Hematopoietic multipotent progenitor cell treated with erythropoietin and hydrocortisone succinate and interleukin-3 and kit ligand, for 17 days (in vitro differentiated cells): ENCODE results near the gene MOB3A.
A peak's percentile ranks its signal among the peaks of the same experiment; 100 is the strongest.
"Not testable (repeated sequence)": the region's sequence is repeated elsewhere in the genome, so short reads cannot be mapped to it uniquely, and the experiment has no call there.

Experiments used
- DNase-seq: peaks from one replicate; pipeline ENCODE4 v3.0.0-alpha.2; 2015; ENCODE audit warnings: low spot score

The MOB3A gene

DNA sequence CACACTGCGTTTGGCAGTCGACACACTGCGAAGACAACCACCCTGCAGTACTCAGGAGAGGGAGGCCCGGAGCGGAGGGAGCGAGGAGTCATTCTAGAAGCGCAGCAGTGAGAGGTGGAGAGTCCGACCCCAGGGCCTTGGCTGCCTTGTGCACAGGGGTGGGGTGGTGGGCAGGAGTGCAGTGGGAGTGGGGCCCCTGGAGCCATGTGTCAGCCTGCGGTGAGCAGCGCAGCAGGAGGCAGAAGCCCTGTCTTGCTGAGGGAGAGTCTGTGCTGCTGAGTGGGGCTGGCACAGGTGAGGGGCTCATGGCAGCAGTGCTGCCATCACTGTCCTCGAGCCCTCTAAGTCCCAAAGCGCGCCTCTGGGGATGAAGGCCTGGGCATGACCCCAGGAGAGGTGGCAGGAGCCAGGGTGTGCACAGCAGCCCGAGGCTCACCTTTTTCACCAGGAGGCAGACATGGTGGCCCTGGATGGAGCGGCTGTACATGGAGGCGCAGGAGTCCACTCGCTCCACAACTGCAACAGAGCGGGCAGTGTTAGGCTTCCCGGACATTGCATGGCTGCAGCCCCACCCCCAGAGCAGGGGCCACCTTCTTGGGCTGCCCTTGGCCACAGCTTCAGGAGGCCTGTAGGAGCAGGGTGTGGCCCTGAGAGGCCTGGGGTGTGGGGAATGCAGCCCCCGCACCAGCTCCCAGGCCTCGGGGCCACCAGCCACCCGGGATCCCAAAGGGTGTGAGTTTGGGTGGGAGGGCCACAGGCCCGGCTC, 12.3 kb upstream of the MOB3A start:
- DNase-seq, result no peak

DNA sequence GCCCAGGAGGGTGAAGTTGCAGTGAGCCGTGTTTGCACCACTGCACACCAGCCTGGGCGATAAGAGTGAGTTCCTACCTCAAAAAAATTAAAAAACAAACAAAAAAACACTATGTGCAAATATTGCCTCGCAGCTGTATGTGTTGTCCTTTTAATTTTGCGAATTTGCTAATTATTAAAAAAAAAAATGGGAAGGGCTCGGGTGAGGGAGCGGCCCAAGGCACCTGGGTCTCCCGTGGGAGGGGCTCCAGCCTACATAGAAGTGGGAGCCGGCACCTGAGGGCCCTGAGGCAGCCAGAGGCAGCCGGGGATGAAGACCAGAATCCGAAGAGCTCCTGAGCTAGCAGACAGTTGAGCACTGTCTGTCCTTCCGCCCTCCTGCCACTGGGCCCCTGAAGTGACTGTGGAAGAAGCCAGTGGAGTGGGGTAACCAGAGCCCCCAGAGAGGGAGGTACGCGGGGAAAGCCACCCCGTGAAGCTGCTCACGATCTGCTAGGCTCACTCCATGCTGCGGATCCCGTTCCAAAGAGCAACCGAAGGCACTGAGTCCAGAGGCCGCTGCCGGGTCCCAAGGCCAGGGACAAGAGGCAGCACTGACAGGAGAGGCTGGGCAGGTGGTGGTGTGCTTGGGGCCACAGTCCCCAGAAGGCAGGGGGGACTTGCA, 7.0 kb upstream of the MOB3A start:
- no peak for DNase-seq

DNA sequence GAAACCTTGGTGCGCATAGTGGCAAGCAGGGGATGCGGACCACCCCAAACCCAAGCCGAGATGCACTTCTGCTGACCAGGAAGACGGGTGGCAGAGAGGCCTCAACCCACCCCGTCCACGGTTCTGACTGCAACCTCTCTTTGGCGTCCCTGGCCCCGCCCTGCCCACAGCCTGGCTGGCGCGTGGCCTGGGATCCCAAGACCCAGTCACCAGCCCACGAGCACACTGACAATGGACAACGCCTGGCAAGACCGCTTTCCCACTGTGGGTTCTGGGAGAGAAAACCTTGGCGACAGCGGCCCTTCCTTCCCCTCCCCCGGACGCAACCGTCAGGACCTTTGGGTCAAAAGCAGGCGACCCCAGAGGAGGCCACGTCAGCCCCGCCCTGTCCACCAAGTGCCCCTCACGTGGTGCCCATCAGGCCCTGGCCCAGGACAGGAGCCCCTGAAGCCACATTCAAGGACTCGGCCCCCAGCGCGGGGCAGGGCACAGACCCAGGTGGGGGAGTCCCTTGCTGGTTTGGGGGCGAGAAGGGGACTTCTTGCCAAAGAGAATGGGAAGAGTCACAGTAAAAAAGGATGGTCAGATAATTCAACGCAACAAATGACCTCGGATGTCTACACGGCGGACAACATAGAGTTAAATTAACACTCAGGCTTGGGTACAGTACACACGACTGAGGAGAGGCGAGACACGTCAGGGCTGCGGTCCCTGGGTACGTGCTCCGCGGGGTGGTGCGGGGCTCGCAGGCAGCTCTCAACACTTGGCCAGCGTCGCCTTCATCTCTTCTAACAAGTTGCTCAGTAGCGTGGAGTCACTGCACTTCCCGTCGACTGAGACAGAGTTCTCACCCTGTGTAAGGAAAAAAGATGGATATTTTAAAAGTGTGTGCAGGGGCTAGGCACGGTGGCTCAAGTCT, 5.5 kb upstream of the MOB3A start:
- no peak for DNase-seq

DNA sequence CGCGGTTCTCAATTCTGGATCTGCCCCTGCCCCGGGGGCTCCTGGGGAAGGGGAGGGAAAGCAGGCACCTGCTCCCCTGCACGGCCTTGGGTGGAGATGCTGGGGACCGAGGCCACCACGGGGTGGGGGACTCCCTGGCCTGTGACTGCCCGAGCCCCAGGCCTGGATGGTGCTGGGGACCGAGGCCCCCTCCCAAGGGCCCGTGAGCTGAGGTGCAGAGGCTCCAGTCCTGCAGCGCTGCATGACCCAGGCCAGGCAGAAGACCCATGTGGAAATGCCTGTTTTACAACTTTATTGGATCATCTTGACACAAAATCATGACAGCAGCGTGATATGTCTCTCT, 4.6 kb upstream of the MOB3A start:
- no peak for DNase-seq

DNA sequence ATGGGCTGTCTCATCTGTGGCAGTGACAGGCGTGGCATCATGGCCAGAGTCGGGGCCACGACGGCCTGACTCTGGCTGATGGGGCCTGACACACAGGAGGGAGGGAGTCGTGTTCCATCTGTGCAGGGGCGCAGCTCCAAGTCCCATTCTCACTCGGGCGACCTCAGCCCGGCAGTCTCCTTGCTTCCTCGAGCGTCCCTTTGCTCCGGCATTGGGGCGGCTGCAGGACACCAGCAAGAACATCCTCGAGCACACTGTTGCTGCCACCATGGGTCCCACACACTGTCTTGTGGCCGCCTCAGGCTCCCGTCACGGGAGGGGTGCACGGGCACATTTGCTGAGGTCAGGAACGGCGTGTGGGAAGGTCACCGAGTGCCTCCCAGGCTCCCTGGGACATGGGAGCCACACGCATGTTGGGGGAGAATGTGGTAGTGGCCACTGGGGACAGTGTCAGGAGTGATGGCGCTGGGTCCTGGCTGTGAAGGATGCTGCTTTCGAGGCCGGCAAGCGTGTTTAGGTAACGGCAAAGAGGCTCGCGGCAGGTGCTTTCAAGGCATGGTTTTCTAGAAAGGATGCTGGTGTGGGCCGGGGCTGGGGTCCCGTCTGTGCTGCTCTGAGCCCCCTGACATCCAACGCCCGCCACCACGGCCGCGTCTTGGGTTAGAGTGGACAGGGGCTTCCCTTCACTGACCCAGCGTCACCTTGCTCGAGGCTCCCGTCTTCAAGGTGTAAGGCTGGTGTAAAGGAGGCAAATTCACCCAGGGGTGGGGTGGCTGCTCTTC, 4.0 kb upstream of the MOB3A start:
- DNase-seq, result no peak

DNA sequence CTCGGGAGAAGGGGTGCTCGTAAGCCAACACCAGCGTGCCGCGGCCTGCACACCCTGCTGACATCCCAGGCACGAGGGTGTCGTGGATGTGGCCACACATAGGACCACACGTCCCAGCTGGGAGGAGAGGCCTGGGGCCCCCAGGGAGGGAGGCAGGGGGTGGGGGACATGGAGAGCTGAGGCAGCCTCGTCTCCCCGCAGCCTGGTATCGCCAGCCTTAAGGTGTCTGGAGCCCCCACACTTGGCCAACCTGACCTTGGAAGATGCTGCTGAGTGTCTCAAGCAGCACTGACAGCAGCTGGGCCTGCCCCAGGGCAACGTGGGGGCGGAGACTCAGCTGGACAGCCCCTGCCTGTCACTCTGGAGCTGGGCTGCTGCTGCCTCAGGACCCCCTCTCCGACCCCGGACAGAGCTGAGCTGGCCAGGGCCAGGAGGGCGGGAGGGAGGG, 3.0 kb upstream of the MOB3A start:
- no peak for DNase-seq

DNA sequence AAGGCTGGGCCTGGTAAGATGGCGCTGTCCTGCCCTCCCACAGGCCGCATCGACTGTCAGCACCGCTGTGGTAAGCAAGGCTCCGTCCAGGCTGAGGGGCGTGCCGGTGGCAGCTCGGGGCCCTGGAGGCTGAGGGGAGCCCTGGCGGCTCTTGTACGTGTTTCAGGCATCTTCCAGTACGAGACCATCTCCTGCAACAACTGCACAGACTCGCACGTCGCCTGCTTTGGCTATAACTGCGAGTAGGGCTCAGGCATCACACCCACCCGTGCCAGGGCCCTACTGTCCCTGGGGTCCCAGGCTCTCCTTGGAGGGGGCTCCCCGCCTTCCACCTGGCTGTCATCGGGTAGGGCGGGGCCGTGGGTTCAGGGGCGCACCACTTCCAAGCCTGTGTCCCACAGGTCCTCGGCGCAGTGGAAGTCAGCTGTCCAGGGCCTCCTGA, 1.8 kb upstream of the MOB3A start:
- DNase-seq, result no peak

DNA sequence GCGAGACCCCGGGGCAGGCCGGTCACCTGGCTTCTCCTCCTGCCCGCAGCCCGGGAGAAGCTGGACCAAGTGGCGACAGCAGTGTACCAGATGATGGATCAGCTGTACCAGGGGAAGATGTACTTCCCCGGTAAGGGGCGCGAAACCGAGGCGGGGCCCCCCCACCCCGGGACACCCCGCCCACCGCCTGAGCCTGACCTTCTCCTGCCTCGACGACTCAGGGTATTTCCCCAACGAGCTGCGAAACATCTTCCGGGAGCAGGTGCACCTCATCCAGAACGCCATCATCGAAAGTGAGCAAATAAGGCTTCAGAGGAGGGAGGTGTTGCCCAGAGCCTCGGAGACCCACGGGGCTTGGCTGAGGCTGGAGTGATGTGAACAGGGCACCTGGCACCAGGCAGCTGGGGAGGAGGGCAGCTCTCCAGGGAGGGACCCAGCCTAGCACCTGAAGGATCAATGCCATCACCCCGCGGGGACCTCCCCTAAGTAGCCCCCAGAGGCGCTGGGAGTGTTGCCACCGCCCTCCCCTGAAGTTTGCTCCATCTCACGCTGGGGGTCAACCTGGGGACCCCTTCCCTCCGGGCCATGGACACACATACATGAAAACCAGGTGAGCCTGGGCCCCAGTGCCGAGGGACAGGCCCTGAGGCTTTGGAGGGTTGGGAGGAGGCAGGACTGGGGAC, 1.2 kb upstream of the MOB3A start:
- no peak for DNase-seq

DNA sequence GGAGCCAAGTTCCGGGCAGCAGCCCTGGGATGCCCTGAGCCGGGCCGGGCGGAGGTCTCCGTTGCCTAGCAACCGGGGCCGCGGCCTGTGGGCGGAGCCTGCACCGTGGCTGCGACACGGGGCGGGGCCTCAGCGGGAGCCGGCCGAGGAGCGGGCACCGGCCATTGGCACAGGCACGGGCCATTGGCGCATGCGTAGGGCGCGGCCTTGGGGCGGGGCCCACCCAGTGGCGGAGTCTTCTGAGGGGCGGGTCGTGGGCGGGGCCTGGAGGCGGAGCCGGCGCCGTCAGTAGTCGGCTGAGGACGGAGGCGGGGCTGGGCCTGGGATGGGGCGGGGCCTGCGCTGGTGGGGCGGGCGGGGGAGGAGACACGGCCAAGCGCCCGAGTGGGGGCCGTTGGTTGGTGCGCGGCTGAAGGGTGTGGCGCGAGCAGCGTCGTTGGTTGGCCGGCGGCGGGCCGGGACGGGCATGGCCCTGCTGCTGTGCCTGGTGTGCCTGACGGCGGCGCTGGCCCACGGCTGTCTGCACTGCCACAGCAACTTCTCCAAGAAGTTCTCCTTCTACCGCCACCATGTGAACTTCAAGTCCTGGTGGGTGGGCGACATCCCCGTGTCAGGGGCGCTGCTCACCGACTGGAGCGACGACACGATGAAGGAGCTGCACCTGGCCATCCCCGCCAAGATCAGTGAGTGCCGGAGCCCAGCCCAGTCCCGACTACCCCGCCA, 515 bp upstream of the MOB3A start, which contains the start of gene IZUMO4:
TSS of gene IZUMO4 (plus strand) at position 436 of the 723 bp plus-strand sequence. CDS start at position 467, 31 bp downstream.
- peak; percentile 99 for DNase-seq

DNA sequence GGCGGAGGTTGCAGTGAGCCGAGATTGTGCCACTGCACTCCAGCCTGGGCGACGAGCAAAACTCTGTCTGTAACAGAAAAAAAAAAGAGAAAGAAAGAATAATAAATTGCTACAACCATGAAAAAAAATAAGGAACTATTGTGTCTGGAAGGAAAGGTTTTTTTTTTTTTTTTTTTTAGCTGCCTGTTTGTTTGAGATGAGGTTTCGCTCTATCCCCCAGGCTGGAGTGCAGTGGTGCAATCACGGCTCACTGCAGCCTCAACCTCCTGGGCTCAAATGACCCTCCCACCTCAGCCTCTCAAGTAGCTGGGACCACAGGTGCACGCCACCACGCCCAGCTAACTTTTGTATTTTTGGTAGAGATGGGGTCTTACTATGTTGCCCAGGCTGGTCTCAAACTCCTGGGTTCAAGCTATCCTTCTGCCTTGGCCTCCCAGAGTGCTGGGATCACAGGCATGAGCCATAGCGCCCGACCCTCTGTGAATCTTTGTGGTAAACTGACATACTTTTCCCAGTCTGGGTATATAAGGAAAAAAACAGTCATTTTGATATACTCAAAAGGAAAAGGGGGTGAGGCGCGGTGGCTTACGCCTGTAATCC, 4.1 kb downstream of the MOB3A start:
- not testable (repeated sequence) for DNase-seq

DNA sequence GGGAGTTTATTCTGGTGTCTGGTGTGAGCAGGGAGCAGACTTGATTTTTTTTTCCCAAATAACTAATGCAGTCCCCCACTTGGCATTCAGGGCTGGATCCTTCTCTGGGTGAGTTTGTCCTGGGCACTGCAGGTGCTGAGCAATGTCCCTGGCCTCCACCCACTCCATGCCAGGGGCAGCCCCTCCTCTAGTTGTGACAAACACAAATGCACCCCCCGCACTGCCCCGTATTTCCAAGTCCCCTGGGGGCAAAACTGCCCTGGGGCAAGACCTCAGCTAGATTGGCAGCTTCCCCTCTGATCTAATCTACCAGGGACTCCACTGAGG, 6.4 kb downstream of the MOB3A start:
- no peak for DNase-seq

DNA sequence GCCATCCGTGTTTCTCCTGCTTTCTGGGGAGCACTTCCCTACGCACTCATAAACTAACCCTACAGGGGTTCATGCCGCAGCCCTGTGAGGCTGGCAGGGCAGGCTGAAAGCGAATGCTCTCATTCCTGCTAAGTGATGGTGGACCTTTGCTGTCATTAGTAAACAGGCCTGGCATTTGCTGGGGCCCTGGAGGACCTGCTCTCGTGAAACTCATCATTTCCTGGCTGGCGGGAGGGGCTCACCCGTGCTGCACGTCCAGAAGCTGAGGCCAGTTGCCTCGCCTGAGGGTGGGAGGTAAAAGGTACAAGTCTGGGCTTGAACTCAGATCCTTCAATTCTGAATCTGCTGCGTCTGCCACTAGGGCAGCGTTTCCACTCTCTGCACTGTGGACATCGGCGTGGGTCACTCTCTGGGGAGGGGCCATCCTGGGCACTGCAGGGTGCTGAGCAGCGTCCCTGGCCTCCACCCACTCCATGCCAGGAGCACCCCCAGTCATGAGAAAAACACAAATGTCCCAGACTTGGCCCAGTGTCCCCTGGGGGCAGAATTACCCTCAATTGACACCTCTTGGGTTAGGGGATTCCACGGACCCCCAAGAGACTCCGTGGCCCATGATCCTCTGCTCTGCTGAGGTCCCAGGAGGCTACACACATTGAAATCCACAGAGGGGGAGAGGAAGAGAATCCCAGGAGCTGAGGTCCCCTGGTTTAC, 7.0 kb downstream of the MOB3A start:
- no peak for DNase-seq

DNA sequence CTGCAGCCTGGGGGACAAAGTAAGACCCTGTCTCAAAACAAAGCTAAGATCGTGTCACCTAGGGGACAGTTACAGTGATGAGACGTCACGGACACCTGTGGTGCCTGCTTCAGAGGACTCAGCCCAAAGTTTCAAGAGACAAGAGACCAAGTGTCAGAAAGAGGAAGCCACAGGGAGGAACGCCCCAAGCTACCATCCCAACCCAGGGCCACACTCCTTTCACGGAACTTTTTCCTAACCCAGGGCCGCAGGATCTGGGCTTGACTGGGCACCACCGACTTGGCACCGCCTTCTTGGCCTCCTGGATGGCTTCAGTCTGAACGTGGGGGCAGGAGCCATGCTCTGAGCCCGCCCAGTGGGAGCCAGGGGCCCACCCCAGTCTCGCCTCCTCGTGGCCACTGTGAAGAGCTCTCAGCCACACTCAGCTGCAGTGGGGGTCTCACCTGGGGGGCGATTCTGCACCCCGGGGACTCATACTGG, 8.5 kb downstream of the MOB3A start:
- no peak for DNase-seq

DNA sequence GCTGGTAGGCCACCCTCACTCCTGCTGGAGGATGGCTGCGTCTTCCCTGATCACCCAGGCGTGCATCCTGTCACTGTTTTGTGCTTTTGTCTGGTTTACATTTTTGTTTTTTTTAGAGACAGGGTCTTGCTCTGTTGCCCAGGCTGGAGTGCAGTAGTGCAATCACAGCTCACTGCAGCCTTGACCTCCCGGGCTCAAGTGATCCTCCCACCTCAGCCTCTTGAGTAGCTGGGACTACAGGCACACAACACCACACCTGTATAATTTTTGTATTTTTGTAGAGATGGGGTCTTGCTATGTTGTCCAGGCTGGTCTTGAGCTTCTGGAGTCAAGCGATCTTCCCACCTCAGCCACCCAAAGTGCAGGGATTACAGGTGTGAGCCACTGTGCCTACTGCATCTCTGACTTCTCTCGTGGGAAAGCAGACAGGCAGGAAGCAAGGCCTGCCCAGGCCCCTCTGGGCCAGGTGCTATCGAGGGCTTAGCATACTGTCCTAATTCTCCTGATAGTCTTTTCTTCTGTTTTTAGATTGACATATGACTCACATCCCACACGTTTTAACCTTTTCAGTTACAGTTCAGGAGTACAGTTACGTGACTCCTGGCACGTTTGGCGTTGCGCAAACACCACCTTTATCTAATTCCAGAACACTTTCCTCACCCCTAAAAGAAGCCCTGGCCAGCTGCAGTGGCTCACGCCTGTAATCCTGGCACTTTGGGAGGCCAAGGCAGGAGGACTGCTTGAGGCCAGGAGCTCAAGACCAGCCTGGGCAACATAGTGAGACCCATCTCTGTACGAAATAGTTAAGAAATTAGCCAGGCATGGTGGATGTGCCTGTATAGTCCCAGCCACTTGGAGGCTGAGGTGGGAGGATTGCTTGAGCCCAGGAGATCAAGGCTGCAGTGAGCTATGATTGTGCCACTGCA, 9.2 kb downstream of the MOB3A start:
- not testable (repeated sequence) for DNase-seq

DNA sequence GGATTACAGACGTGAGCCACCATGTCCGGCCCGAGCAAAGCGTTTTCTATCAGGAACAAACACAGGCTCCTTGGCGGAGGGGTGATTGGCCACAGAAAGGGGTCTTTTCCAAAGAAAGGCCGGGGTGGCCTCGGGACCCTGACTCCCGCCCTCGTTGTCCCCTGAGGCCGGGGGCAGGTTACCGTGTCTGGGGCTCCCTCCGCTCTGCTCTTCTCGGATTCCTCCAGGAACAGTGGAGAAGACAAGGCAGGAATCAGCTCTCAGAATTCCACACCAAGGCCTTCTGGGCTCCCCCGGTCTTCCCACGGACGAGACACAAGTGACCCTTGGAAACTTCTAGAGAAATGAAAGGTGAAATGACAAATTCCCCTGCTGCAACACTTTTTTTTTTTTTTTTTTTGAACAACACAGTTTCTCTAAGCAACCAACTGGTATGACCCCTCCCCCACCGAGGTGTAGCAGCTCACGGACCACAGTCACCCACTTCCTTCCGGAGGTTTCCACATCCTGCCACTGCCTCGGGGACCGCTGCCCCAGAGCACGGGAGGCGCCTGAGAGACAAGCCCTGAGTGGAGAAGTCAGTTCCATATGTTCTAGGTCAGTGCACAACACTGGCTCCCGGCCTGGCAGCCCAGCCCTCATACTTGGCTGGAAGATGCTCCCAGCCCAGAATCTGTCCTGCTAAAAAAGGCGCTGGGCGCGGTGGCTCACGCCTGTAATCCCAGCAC, 11.0 kb downstream of the MOB3A start:
- no peak for DNase-seq

DNA sequence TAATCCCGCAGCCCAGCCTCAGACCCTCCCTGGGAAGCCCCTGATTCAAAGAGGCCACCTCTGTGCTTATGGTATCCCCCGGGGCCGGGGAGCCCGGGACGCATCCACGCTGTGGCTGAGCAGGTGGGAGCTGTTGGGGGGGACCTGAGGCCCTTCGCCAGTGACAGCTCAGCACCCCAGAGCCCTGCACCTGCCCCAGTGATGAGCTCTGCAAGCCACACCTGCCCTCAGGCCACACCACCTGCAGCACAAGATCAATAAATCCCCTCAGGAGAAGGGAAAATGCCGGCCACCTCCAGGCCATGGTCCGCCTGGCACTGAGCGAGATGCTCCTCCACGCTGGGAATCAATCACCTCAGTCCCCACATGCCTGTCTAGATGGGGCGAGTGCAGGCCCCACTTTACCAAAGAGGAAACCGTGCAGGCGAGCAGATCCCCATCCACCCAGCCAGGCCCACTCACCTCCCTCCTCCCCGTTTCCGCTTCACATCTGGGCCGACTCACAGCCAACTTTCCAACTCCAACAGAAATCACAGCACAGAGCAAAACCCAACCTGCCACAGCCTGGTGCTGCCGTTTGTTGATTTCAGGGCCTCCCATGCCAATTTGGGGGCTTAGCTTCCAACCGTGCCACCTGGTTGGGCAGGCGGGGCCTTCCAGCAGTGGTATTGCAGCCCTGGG, 12.8 kb downstream of the MOB3A start:
- DNase-seq, result no peak
